Activated CD4-positive, alpha-beta T cell treated with anti-CD3 and anti-CD28 coated beads, Interleukin-2, amount 10 ng/mL, durations not matched to agents 24 days and 14 days (primary cell): ENCODE results near the gene CDC42SE2. TPM values are rescaled to one million over a fixed set of nuclear protein-coding genes. Genes with fewer than 3 reads are reported as not detected.
"Not testable (repeated sequence)": the region's sequence is repeated elsewhere in the genome, so short reads cannot be mapped to it uniquely, and the experiment has no call there.

Experiments used
- DNase-seq: peaks from one replicate; pipeline ENCODE4 v3.0.0; 2022
- H3K27ac Mint-ChIP-seq: one replicate; pipeline ENCODE4 v1.8.0; 2022; ENCODE audit warnings: mild to moderate bottlenecking, mixed read lengths
- H3K27me3 Mint-ChIP-seq: one replicate; pipeline ENCODE4 v1.8.0; 2022; ENCODE audit warnings: mixed read lengths
- H3K36me3 Mint-ChIP-seq: one replicate; pipeline ENCODE4 v1.8.0; 2022; ENCODE audit warnings: low read depth, mild to moderate bottlenecking, mixed read lengths
- H3K4me1 Mint-ChIP-seq: one replicate; pipeline ENCODE4 v1.8.0; 2021; ENCODE audit warnings: mixed read lengths
- H3K4me3 Mint-ChIP-seq: one replicate; pipeline ENCODE4 v1.8.0; 2022; ENCODE audit warnings: mild to moderate bottlenecking, moderate library complexity, mixed read lengths
- H3K9me3 Mint-ChIP-seq: one replicate; pipeline ENCODE4 v1.8.0; 2021; ENCODE audit warnings: mixed read lengths
- intact Hi-C: fragments of 100-400 bp; cut with micrococcal nuclease; formaldehyde crosslinking; loops from one replicate; pipeline ENCODE4 v1.15.1; 2023
- total RNA-seq: library from RNA; stranded (reverse); gene quantifications from 2 replicates; pipeline ENCODE4 v1.2.3, GENCODE V29; 2022

The CDC42SE2 gene
- total RNA-seq, 1 donor from 2014 or later: 96.2 TPM

DNA sequence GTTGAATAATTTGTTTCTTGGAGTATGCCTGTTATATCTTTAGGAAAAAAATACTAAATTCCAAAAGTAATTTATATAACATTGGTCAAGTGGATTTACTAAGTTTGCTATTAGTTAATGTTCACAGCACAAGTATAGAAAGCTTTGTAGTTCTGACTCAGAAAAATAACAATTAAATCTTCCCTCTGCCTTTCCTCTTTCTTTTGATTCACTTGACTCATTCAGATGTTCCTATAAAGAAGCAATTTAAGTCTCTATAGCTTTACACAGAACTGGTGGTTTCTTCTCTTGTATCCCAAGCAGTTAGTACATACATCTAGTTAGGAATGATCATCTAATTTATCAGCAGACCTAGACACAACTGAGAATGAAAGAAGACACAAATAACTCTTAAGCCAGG lies 4.5 kb upstream of the CDC42SE2 start:
- Mint-ChIP-seq H3K9me3 (no peaks in the 10 kb centered on the region), H3K36me3 (peaks cover 27% of the 10 kb centered on the region), H3K27ac (peak overlapping the region; percentile 76), H3K4me3 (no peak overlapping the region), H3K27me3 (no peaks in the 10 kb centered on the region), H3K4me1 (peaks cover 54% of the 10 kb centered on the region)
- no peak for DNase-seq
- intact Hi-C loops: loop anchor here (10.0 kb wide), 1 partner anchor 845 kb away; no protein-coding TSS in a partner anchor

DNA sequence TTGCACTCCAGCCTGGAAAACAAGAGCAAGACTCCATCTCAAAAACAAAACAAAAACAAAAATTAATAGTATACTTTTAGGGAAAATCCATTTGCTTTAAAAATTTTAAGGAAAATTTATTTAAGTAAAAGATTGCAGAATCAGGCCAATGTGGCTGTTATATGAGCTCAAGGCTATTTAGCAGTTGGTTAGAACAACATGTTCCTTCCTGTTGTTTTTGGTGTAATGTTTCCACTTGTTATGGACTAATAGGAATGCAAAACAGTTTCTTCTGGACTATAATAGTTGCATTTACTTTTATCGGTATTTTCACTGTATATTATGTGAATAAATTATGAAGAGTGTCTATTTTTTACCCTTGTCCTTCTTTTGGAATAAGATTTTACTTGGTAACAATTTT lies 3.0 kb upstream of the CDC42SE2 start:
- intact Hi-C loops: loop anchor here (5.0 kb wide), 2 partner anchors 376 to 536 kb away; partner anchors contain the start of genes FNIP1 and RAPGEF6
- H3K9me3 Mint-ChIP-seq: no peaks in the 10 kb centered on the region
- no peak overlapping the region for H3K27ac Mint-ChIP-seq
- DNase-seq: no peak
- no peaks in the 10 kb centered on the region for H3K27me3 Mint-ChIP-seq
- peaks cover 32% of the 10 kb centered on the region for H3K36me3 Mint-ChIP-seq
- H3K4me3 Mint-ChIP-seq: no peak overlapping the region
- H3K4me1 Mint-ChIP-seq: peaks cover 52% of the 10 kb centered on the region

- Mint-ChIP-seq H3K36me3 (peaks cover 31% of the 10 kb centered on the region), H3K27me3 (no peaks in the 10 kb centered on the region), H3K27ac (peak overlapping the region; percentile 41), H3K9me3 (no peaks in the 10 kb centered on the region), H3K4me3 (no peak overlapping the region), H3K4me1 (peaks cover 46% of the 10 kb centered on the region)
- intact Hi-C loops: loop anchor here (5.0 kb wide), 2 partner anchors 376 to 536 kb away; partner anchors contain the start of genes FNIP1 and RAPGEF6
- DNase-seq: peak; percentile 58
These were observed 2.4 kb upstream of the CDC42SE2 start for GRCh38 chr5:131261483-131261882.

DNA sequence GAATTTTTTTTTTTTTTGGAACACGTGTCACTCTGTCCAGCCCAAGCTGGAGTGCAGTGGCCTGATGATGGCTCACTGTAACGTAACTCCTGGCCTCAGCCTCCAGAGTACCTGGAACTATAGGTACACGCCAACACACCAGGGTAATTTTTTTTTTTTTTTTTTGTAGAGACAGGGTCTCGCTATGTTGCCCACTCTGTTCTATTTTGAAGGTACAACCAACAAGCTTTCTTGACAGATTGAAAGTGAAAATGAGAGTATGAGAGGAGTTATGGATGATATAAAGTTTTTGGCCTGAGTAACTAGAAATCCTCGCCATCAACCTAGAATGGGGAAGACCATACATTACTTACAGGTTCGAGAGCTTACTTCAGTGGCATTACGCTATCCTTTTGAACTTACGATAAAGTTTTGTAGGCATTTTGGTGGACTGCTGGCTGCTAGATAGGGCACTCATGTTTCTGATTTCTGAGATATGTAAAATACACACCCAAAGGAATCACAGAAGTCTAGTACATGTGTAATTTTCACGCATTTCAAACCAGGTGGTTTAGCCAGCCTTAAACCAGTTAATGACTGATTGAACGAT lies 806 bp upstream of the CDC42SE2 start:
- Mint-ChIP-seq H3K27me3 (no peaks in the 10 kb centered on the region), H3K4me3 (peak overlapping the region; percentile 85), H3K9me3 (no peaks in the 10 kb centered on the region), H3K36me3 (peaks cover 32% of the 10 kb centered on the region), H3K4me1 (peaks cover 41% of the 10 kb centered on the region), H3K27ac (peak overlapping the region; percentile 93)
- intact Hi-C loops: loop anchor here (1.0 to 5.0 kb wide), 5 partner anchors 9 to 534 kb away; partner anchors contain the start of genes FNIP1, HINT1 and RAPGEF6
- DNase-seq: peak; percentile 66

GRCh38 chr5:131264451-131265099 lies 722 bp downstream of the CDC42SE2 start:
- Mint-ChIP-seq H3K4me3 (peak overlapping the region; percentile 85), H3K27me3 (no peaks in the 10 kb centered on the region), H3K27ac (peak overlapping the region; percentile 89), H3K36me3 (peaks cover 25% of the 10 kb centered on the region), H3K4me1 (peaks cover 29% of the 10 kb centered on the region), H3K9me3 (no peaks in the 10 kb centered on the region)
- peak; percentile 86 for DNase-seq
- intact Hi-C loops: loop anchor here (1.0 to 5.0 kb wide), 5 partner anchors 8 to 533 kb away; partner anchors contain the start of genes FNIP1 and RAPGEF6

DNA sequence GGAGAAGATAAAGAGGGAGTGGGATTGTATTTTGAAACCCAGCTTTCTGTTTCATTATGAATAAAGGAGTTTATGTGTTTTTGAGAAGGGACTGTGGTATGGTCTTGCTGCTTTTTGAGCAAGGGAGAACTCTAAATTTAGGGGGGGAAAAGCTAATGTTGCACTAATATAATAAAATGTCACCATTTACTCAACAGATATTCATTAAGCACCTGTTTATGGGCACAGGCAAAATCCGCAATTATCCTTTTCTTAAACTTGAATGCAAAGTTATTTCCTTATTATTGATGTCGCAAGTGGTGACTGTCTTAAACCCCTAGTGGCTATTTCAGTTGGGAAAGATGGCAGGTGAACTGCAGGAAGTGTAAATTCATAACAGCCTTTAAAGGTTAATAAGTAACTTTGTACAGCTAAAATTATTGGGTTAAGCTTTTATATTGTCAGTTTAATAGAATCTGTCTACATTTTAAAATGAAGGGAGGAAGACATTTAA lies 1.5 kb downstream of the CDC42SE2 start:
- intact Hi-C loops: loop anchor here (2.0 kb wide), 2 partner anchors 23 to 117 kb away; no protein-coding TSS in a partner anchor
- peak; percentile 76 for DNase-seq
- H3K27ac Mint-ChIP-seq: peak overlapping the region; percentile 89
- H3K9me3 Mint-ChIP-seq: no peaks in the 10 kb centered on the region
- peaks cover 24% of the 10 kb centered on the region for H3K36me3 Mint-ChIP-seq
- H3K4me1 Mint-ChIP-seq: peaks cover 31% of the 10 kb centered on the region
- no peaks in the 10 kb centered on the region for H3K27me3 Mint-ChIP-seq
- H3K4me3 Mint-ChIP-seq: peak overlapping the region; percentile 85

DNA sequence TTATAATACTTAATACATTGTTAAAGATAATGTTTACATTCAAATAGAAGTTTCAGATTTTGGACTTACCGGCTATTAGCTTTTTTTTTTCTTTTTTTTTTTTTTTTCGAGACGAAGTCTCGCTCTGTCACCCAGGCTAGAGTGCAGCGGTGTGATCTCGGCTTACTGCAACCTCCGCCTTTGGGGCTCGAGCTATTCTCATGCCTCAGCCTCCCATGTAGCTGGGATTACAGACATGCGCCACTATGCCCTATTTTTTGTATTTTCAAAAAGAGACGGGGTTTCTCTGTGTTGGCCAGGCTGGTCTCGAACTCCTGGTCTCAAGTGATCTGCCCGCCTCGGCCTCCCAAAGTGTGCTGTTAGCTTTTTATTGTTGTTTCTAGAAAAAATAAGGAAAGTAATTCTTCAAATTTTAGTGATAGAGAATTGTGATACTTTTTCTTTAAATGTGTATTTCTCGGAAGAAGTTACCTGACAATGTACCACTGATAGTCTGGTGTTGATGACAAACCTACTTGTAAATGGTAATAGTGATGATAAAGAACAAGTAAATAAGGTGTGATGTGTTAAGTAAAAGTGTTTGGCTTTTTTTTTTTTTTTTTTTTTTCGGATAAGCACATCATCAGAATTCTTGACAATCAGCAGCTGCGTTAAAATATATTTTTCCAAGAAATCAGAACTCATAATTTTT lies 2.7 kb downstream of the CDC42SE2 start:
- H3K4me3 Mint-ChIP-seq: peak overlapping the region; percentile 84
- no peaks in the 10 kb centered on the region for H3K9me3 Mint-ChIP-seq
- peak overlapping the region; percentile 89 for H3K27ac Mint-ChIP-seq
- peaks cover 30% of the 10 kb centered on the region for H3K36me3 Mint-ChIP-seq
- DNase-seq: peak; percentile 86
- no peaks in the 10 kb centered on the region for H3K27me3 Mint-ChIP-seq
- peaks cover 40% of the 10 kb centered on the region for H3K4me1 Mint-ChIP-seq
- intact Hi-C loops: no loop called here

- DNase-seq: peak; percentile 54
- peak overlapping the region; percentile 57 for H3K4me3 Mint-ChIP-seq
- no peaks in the 10 kb centered on the region for H3K9me3 Mint-ChIP-seq
- peaks cover 41% of the 10 kb centered on the region for H3K4me1 Mint-ChIP-seq
- H3K36me3 Mint-ChIP-seq: peaks cover 31% of the 10 kb centered on the region
- peak overlapping the region; percentile 14 for H3K27ac Mint-ChIP-seq
- H3K27me3 Mint-ChIP-seq: no peaks in the 10 kb centered on the region
- intact Hi-C loops: no loop called here
These were observed 5.0 kb downstream of the CDC42SE2 start for GRCh38 chr5:131268758-131269370.

DNA sequence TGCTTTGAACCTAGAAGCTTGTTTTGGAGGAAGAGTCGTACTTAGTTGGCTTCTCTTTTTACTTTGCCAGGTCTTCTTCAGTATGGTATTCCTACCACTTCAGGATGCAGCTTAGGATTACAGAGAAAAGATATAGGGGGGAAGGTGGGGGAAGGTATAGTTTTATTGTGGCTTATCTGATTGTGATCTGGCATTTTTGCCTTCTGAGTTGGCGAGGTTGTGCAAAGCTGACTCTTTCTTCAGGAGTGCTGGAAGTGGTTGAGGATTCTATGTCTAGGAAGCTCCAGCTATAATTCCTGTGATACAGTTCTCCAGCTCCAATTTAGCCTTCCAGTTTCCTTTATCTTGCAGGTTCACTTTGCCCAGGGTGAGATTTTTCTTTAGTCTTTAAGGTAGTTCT lies 7.0 kb downstream of the CDC42SE2 start:
- intact Hi-C loops: loop anchor here (5.0 kb wide), 1 partner anchor 751 kb away; no protein-coding TSS in a partner anchor
- DNase-seq: no peak
- Mint-ChIP-seq H3K4me3 (peak overlapping the region; percentile 74), H3K4me1 (peaks cover 47% of the 10 kb centered on the region), H3K9me3 (no peaks in the 10 kb centered on the region), H3K36me3 (peaks cover 30% of the 10 kb centered on the region), H3K27me3 (no peaks in the 10 kb centered on the region), H3K27ac (peak overlapping the region; percentile 90)

DNA sequence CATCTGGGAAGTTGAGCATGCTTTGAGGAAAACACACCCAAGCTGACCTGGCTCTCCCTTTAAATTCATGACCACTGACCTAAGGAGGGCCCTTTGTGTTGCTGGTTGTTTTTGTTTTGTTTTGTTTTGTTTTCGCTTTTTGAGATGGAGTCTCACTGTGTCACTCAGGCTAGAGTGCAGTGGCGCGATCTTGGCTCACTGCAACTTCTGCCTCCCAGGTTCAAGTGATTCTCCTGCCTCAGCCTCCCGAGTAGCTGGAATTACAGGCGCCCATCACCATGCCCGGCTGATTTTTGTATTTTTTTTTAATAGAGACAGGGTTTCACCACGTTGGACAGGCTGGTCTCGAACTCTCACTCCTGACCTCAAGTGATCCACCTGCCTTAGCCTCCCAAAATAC lies 8.0 kb downstream of the CDC42SE2 start:
- intact Hi-C loops: loop anchor here (1.0 to 5.0 kb wide), 3 partner anchors 8 to 750 kb away; partner anchors contain the start of gene CDC42SE2
- Mint-ChIP-seq H3K36me3 (peaks cover 25% of the 10 kb centered on the region), H3K4me3 (peak overlapping the region; percentile 74), H3K4me1 (peaks cover 47% of the 10 kb centered on the region), H3K27ac (peak overlapping the region; percentile 90)
- DNase-seq: peak; percentile 72
- H3K9me3 Mint-ChIP-seq, H3K27me3 Mint-ChIP-seq: not testable (repeated sequence)

GRCh38 chr5:131272307-131272706 lies 8.5 kb downstream of the CDC42SE2 start:
- no peak for DNase-seq
- Mint-ChIP-seq H3K9me3 (no peaks in the 10 kb centered on the region), H3K36me3 (peaks cover 25% of the 10 kb centered on the region), H3K4me1 (peaks cover 49% of the 10 kb centered on the region), H3K27ac (peak overlapping the region; percentile 90), H3K4me3 (peak overlapping the region; percentile 74), H3K27me3 (no peaks in the 10 kb centered on the region)
- intact Hi-C loops: loop anchor here (1.0 to 5.0 kb wide), 3 partner anchors 8 to 750 kb away; partner anchors contain the start of gene CDC42SE2

DNA sequence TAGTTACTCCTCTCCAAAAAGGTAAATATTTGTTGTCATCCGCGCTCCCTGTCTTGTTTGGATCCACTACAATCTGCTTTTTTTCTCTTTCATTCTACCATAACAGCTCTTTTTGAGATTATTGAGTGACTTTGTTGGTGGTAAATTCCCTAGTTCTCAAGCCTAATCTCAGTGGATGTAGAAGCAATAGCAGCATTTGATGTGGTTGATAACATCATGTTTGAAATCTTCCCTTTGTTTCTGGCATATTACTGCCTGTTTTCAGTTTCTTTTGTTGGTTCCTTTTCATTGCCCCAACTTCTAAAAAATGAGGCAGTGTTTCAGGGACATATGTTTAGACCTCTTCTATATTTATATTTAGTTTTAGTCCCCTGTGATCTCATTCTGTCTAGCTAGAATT lies 8.9 kb downstream of the CDC42SE2 start:
- intact Hi-C loops: loop anchor here (1.0 to 5.0 kb wide), 3 partner anchors 8 to 750 kb away; partner anchors contain the start of gene CDC42SE2
- H3K4me1 Mint-ChIP-seq: peaks cover 51% of the 10 kb centered on the region
- peak overlapping the region; percentile 74 for H3K4me3 Mint-ChIP-seq
- H3K36me3 Mint-ChIP-seq: peaks cover 26% of the 10 kb centered on the region
- H3K9me3 Mint-ChIP-seq: no peaks in the 10 kb centered on the region
- no peaks in the 10 kb centered on the region for H3K27me3 Mint-ChIP-seq
- peak overlapping the region; percentile 90 for H3K27ac Mint-ChIP-seq
- DNase-seq: peak; percentile 75
